CD4-positive, alpha-beta T cell treated with Interleukin-4 for 1 hour (primary cell): ENCODE measurements around the gene C6orf120.

Source experiments
- DNase-seq, 2 donors: peaks; one replicate each; pipeline ENCODE4 v3.0.0-alpha.2; 2020 to 2022

C6orf120 gene

DNA sequence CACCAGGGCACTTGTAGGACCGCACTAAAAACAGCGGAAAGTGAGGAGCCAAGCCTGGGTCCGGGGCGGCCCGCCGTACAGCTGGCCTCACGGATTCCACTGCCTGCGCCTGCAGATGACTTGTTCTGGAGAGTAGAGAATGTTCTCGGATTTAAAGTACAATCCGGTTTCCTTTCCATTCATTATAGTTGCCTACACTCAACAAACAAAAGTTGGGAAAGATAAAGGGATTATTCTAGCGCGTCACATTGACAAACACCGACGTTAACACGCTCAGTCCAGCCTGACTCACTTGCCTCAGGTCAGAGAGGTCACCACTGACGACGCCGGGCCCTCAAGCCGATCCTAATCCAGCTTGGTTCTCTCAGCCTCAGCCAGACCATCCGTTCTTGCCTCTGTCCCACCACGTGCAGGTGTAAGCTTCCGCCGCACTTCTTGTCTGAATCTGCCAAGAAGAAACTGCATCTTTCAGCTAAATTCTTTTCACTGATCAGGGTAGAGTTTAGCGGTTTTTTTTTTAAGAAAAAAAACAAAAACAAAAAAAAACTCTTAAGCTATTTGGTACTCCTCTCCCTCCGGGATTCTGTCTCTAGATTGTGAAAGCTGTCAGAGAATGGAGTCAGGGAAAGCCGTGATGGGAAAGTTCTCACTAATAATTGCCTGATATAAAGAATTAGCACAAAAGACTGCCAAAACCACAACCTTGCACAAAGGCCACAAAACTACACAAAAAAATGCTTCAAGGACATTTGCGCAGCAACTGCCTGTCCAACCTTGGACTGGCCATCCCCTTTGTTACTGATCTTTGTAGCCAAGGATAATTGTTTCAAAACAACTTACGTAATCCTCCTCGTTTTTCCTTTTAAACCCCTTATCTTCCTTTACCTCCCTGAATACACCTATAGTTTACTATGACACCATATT, 23.5 kb downstream of the C6orf120 start:
- peak in 1 of 2 donors; percentile 30 for DNase-seq

DNA sequence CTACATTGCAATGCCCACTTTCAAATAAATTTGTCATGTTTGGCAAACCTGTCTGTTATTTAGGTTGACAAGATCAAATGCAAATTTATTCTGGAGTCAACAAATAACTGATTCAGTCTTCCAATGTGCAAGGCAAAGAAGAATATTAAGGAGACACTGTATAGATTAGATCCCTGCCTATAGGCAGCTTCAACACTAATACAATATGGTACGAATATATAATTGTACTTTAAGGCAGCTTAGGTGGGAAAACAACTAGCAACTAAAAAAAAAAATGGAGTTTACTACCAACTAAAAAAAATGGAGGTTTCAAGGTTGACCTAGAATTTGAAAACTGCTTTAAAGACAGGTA, 24.1 kb downstream of the C6orf120 start:
- no peak for DNase-seq

DNA sequence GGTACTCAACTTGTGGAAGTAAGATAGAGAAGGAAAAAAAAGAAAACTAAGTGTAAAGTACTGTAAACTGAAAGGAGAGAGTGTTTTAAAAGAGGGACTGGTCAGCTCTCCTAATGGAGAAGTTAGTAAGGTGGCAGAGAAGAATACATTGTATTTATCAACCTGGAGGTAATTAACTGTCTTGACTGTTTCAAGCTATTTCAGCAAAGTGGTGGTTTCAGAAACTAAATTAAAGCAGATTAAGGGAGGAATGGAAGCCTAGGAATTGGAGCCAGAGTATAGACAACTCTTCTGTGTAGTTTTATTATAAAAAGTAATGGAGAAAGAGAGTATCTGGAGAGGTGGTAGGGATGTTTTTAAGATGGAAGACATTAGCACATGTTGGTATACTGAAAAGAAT, 25.0 kb downstream of the C6orf120 start:
- no peak for DNase-seq

DNA sequence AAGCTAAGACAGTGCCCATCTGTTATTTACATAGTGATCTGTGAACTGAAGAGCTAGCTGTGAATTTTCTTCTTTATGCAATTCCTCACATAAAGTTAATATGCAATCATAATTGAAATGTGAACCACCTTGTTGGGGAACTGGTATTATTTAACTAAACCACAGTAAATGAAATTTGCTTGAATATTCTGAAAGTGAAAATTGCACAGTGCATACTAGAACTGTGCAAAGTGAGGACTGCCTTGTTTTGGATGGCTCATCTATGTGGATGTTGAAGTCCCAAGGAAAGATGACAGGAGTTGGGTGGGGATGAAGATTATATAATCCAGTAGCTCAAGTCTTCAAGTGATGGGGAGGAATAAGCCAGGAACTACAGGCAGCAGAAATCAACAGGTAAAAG, 28.0 kb downstream of the C6orf120 start:
- DNase-seq, result no peak

DNA sequence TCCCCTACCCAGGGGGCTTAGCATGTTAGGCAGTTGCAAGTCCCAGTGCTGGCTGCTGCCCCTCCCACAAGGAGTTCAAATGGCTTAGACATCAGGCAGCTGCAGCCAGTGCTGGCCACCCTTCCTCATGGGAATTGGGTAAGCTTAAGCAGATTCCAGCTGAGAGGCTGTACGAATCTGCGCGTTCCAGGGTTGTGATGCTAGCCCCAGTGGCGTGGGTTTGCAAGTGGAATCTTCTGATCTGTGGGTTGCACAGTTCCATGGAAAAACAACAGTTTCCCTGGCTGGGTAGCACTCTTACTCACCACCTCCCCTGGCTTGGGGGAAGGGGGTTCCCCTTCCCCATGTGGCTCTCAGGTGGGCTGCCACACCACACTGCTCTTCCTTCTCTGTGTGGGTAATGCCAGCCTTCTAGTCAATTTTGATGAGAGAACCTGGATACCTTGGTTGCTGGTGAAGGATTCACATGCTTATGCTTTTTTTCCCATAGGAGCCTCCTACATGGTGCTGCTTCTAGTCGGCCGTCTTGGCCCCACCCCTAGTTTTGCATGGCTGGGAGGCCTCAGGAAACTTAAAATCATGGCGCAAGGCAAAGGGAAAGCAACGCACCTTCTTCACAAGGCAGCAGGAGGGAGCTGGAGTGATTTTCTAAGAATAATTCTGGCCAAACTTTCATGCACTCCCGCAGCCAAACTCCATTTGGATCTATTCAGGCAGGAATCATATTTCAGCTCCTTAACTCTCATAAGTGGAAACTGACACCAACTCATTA, 36.5 kb downstream of the C6orf120 start:
- DNase-seq, result no peak

DNA sequence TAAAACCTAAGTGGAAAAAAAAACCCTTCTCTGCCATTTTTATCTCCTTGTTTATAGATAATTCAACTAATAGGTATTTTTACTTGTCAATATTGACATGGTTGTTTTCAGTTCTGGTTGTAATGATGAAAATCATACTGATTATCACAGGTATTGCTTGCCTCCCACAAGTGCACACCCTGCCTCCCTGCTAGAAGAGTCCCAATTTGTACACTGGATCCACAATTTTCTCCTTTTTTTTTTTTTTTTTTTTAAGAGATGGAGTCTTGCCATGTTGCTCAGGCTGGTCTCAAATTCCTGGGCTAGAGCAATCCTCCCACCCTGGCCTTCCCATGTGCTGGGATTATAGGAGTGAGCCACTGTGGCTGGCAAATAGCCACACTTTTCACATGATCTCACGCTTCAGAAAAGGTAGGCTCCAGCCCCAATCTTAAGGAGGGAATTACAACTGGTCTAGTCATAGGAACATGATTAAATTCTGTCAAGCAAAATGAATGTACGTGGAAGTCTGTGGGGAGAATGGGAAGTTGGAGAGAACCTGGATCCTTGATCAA, 37.1 kb downstream of the C6orf120 start:
- no peak for DNase-seq

DNA sequence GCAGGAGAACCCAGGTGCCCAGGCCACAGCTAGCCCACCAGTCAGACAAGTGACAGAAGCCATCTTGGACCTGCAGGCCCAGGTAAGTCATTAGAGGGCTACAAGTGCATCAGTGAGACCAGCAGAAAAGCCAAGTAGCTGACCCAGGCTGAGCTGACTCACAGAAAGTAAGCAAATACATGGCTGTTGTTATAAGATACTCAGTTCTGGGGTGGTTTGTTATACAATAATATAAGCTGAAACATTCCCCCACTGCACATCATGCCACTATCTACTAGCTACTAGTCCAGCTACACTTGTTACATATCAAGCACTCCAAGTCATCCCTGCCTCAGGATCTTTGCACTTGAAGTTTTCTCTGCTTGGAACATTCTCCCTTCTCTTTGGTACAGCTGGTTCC, 39.4 kb downstream of the C6orf120 start:
- DNase-seq, result no peak

DNA sequence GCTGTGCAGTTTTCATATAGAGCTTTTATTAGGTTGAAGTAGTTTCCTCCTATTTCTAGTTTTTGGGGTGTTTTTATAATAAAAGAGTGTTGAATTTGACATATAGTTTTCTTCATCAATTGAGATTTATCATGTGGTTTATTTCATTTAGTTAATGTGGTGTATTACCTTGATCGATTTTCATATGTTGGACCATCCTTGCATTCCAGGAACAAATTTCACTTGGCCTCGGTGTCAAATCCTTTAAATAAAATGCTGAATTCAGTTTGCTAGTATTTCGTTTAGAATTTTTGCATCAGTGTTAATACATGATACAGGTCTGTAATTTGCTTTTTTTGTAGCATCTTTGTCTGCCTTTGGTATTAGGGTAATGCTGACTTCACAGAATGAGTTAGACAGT, 43.5 kb downstream of the C6orf120 start:
- no peak for DNase-seq

DNA sequence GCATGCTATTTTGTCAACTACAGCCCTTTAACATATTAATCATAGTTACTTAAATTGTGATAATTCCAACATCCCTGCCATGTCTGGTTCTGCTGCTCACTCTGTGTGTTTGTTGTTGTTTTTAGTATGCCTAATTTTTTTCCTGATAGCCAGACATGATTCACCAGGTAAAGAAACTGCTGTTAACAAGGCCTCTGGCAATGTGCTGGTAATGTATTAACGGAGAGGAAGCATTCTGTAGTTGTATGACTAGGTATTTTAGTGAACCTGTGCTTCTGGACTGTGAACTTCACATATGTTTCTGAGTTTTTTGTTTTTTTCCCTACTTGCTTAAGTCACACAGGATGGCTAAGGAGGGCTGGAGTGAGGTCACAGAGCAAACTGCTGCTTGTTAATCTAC, 44.6 kb downstream of the C6orf120 start:
- no peak for DNase-seq

DNA sequence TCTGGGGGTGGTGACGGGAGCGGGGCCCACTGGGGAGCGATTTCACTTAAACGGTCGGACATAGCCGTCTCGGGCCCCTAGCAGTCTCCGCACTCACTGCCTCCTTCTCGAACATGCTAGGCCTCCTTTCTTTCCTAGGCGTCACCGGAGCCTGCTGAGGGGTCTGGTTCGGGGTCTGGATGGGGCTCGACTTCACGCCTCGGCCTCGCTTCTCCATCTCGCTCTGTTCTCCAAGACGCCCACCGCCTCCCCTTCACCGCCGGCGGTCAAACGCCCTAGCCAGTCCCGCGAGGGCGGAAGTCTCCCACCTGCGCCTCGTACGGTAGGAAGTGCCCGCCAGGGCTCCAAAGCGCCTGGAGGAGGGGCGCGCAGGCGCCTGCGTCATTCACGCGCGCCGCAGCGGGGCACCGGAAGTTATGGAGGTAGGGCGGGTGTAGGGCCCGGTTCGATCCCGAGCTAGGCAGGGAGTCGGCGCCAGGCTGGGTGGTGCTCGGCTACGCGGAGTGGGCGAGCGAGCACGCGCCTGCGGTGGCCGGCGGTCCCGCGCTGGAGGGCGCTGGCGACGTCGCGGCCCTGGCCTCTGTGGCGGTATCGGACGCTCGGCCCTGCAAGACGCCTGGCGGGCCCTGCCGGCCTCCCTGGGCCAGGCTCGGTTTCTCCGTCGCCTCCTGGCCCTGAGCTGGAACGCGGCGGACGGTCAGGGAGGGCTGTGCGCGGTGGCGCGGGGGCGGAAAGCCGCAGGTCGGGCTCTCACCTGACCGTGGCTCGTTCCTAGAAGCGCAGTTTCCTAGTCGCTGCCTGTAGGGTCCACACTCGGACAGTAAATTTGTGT, 49.5 kb downstream of the C6orf120 start, which contains the start of the genes DYNLT2 and ERMARD:
TSS of gene DYNLT2 (minus strand) at position 331 of the 832 bp plus-strand sequence. CDS start at position 217, 114 bp downstream.
TSS of gene ERMARD (plus strand) at position 381 of the 832 bp plus-strand sequence. CDS start at position 417, 36 bp downstream.
- peak; percentile 93 to 94 for DNase-seq

DNA sequence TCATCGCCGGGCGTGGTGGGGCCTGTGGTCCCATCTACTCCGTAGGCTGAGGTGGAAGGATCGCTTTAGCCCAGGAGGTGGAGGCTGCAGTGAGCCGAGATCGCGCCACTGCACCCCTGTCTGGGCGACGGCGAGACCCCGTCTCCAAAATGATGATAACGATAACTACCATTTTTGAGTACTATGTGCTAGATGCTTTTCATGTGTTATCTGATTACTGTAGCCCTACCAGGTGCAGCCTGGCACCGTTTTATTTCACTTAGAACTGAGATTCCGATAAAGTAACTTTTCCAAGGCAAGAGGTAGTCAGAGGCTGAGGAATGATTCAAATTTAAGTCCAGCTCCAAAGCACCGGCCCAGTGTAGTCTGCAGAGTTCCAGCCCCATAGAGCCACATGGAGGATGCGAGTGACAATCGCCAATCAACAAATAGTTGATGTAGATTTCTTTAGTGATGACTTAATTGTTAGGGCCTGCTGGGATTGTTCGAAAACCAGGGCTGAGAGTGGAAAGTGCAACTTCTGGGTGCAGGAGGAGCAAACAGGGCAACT, 50.2 kb downstream of the C6orf120 start:
- no peak for DNase-seq
